Germinal center (tissue), 1 donor: ENCODE results near the gene RAB40A.

Source experiments
- DNase-seq: peaks from one replicate; pipeline ENCODE4 v3.0.0; 2012; ENCODE audit warnings: mixed read lengths, low spot score

Gene RAB40A

GRCh38 chrX:103519389-103519788 lies at the start of gene RAB40A:
Gene RAB40A, minus strand, starts transcription at chrX:103519489. Its CDS starts 18,733 bp downstream, at chrX:103500756.
- DNase-seq, result no peak

GRCh38 chrX:103565752-103566151 lies 46.5 kb upstream of the RAB40A start:
- no peak for DNase-seq

- no peak for DNase-seq
Measured at GRCh38 chrX:103565197-103565596, 45.9 kb upstream of the RAB40A start.

GRCh38 chrX:103562801-103563200 lies 43.5 kb upstream of the RAB40A start:
- no peak for DNase-seq

- DNase-seq, result no peak
Measured at GRCh38 chrX:103560256-103560655, 41.0 kb upstream of the RAB40A start.

GRCh38 chrX:103556963-103557612 lies 37.8 kb upstream of the RAB40A start:
- no peak for DNase-seq

- DNase-seq, result peak; percentile 37
Measured at GRCh38 chrX:103554687-103555424, 35.6 kb upstream of the RAB40A start.

GRCh38 chrX:103552236-103552635 lies 32.9 kb upstream of the RAB40A start:
- no peak for DNase-seq

GRCh38 chrX:103550415-103551051 lies 31.2 kb upstream of the RAB40A start:
- no peak for DNase-seq

GRCh38 chrX:103549916-103550315 lies 30.6 kb upstream of the RAB40A start:
- DNase-seq, result no peak

GRCh38 chrX:103540145-103540544 lies 20.9 kb upstream of the RAB40A start:
- no peak for DNase-seq

GRCh38 chrX:103539695-103540094 lies 20.4 kb upstream of the RAB40A start:
- no peak for DNase-seq

GRCh38 chrX:103538728-103539127 lies 19.4 kb upstream of the RAB40A start:
- no peak for DNase-seq

GRCh38 chrX:103537871-103538387 lies 18.6 kb upstream of the RAB40A start:
- DNase-seq, result no peak

- DNase-seq, result no peak
Measured at GRCh38 chrX:103536732-103537131, 17.4 kb upstream of the RAB40A start.

GRCh38 chrX:103536071-103536470 lies 16.8 kb upstream of the RAB40A start:
- no peak for DNase-seq

- DNase-seq, result no peak
Measured at GRCh38 chrX:103535206-103535605, 15.9 kb upstream of the RAB40A start.

GRCh38 chrX:103533511-103534216 lies 14.4 kb upstream of the RAB40A start:
- peak; percentile 6 for DNase-seq

GRCh38 chrX:103531002-103531401 lies 11.7 kb upstream of the RAB40A start:
- no peak for DNase-seq

GRCh38 chrX:103530545-103530944 lies 11.3 kb upstream of the RAB40A start:
- no peak for DNase-seq

GRCh38 chrX:103529550-103529949 lies 10.3 kb upstream of the RAB40A start:
- DNase-seq, result no peak

GRCh38 chrX:103524747-103525146 lies 5.5 kb upstream of the RAB40A start:
- DNase-seq, result no peak
